ENCODE data around the gene GANC. TPM values are rescaled to one million over a fixed set of nuclear protein-coding genes. Genes with fewer than 3 reads are reported as not detected.

The GANC gene
- total and polyA plus RNA-seq, 10 donors, result 7.4 to 65.9 (median 42.3) TPM

DNA sequence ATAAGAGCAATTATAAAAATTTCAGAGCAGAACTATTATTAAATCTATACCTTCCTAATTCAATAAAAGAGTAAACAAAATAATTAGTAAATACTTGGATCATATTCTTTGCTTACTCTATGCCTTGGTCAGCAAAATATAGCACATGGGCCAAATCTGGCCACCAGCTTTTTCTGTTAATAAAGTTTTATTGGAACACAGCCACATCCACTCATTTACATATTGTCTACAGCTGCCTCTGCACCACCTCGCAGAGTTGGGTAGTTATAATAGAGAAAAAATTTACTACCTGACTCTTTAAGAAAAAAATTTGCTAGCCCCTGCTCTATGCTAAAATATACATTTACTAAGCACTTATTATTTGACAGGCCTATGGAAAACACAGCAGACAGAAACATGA lies 32.2 kb upstream of the GANC start:
- Histone ChIP-seq H3K4me3 (no peak overlapping the region), H3K9me3 (no peaks in the 10 kb centered on the region), H3K4me1 (no peaks in the 10 kb centered on the region), H3K36me3 (peaks cover 6 to 82% (median 49%) of the 10 kb centered on the region in 6 donors), H3K27ac (no peak overlapping the region), H3K27me3 (replicated peaks in 1 of 7) (no peaks in the 10 kb centered on the region)
- intact Hi-C loops (cut with DNase I; ENCODE audit: low total_unique reads), result no loop called here
- no peak for DNase-seq
- TF ChIP-seq POLR2AphosphoS5 (IDR thresholded peaks at IDR 0.05) (no peak), CTCF (IDR thresholded peaks at IDR 0.05 in 8 of 11, conservative IDR thresholded peaks at IDR 0.05 in 3 of 11) (no peak), POLR2A (IDR thresholded peaks at IDR 0.05) (no peak)
- WGBS, 5 donors, result 87 to 93% (median 92%) methylated on average over 1 of the region's 1 CpG

- Histone ChIP-seq H3K27ac (no peak overlapping the region), H3K4me3 (no peak overlapping the region), H3K4me1 (no peaks in the 10 kb centered on the region), H3K27me3 (replicated peaks in 1 of 7) (no peaks in the 10 kb centered on the region), H3K9me3 (peaks cover 0 to 7% (median 2%) of the 10 kb centered on the region in 8 donors), H3K36me3 (peaks cover 0 to 70% (median 35%) of the 10 kb centered on the region in 6 donors)
- TF ChIP-seq CTCF (IDR thresholded peaks at IDR 0.05 in 8 of 11, conservative IDR thresholded peaks at IDR 0.05 in 3 of 11) (no peak), POLR2AphosphoS5 (IDR thresholded peaks at IDR 0.05) (no peak), POLR2A (IDR thresholded peaks at IDR 0.05) (no peak)
- no peak for DNase-seq
- intact Hi-C loops (cut with DNase I; ENCODE audit: low total_unique reads), result no loop called here
- WGBS, 5 donors, result 94 to 100% (median 96%) methylated on average over 2 of the region's 2 CpGs
Measured at GRCh38 chr15:42253300-42253699, 19.7 kb upstream of the GANC start.

- intact Hi-C loops (cut with DNase I; ENCODE audit: low total_unique reads), result no loop called here
- Histone ChIP-seq H3K36me3 (peaks cover 0 to 92% (median 77%) of the 10 kb centered on the region in 6 donors), H3K9me3 (no peaks in the 10 kb centered on the region), H3K4me3 (no peak overlapping the region), H3K27me3 (replicated peaks in 1 of 7) (no peaks in the 10 kb centered on the region), H3K27ac (no peak overlapping the region), H3K4me1 (peaks cover 0 to 18% (median 8%) of the 10 kb centered on the region in 6 donors)
- 85 to 92% (median 87%) methylated on average over 5 of the region's 5 CpGs for WGBS, 5 donors
- TF ChIP-seq POLR2A (IDR thresholded peaks at IDR 0.05) (no peak), CTCF (IDR thresholded peaks at IDR 0.05 in 8 of 11, conservative IDR thresholded peaks at IDR 0.05 in 3 of 11) (no peak), POLR2AphosphoS5 (IDR thresholded peaks at IDR 0.05) (no peak)
- DNase-seq, result no peak
Measured at GRCh38 chr15:42264795-42265194, 8.2 kb upstream of the GANC start.

GRCh38 chr15:42267286-42267685 lies 5.7 kb upstream of the GANC start:
- intact Hi-C loops (cut with DNase I; ENCODE audit: low total_unique reads), result no loop called here
- Histone ChIP-seq H3K36me3 (peaks cover 0 to 67% (median 55%) of the 10 kb centered on the region in 6 donors), H3K4me1 (peaks cover 14 to 43% (median 29%) of the 10 kb centered on the region in 6 donors), H3K9me3 (no peaks in the 10 kb centered on the region), H3K27me3 (replicated peaks in 1 of 7) (no peaks in the 10 kb centered on the region), H3K27ac (no peak overlapping the region), H3K4me3 (no peak overlapping the region)
- no peak for TF ChIP-seq POLR2A (IDR thresholded peaks at IDR 0.05)
- TF ChIP-seq CTCF (IDR thresholded peaks at IDR 0.05 in 8 of 11, conservative IDR thresholded peaks at IDR 0.05 in 3 of 11), result no peak
- no peak for TF ChIP-seq POLR2AphosphoS5 (IDR thresholded peaks at IDR 0.05)
- no peak for DNase-seq
